GM19452 (cell line): ENCODE results near the gene SAA4.
"Not testable (repeated sequence)": the region's sequence is repeated elsewhere in the genome, so short reads cannot be mapped to it uniquely, and the experiment has no call there.

Experiments used
- ATAC-seq: cut with Tn5 transposase; IDR thresholded peaks from one replicate; pipeline ENCODE4 v1.9.1; 2021; ENCODE audit not compliant: unreplicated experiment

SAA4 gene

GRCh38 chr11:18247191-18247581 is 10.6 kb upstream of the SAA4 start:
- ATAC-seq: not testable (repeated sequence)

- peak; percentile 75 for ATAC-seq
These were observed 10.0 kb upstream of the SAA4 start for GRCh38 chr11:18246379-18247190.

DNA sequence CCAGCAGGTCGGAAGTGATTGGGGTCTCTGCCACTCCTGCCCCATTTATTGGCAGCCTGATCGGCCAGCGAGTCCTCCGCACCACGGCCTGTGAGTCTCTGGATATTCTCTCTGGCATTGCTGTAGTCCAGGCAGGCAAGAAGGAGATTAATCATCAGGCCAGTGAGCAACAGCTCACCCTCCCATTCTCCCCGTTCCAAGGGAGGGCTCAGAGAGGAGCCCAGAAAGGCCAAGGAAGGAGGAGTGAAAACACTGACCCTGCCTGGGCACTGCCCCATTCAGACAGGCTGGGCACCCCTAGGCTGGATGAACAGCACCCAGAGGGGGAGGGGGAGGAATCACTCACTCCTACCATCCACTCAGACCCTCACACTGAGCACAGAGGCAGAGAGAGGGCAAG is 8.8 kb upstream of the SAA4 start:
- no peak for ATAC-seq

DNA sequence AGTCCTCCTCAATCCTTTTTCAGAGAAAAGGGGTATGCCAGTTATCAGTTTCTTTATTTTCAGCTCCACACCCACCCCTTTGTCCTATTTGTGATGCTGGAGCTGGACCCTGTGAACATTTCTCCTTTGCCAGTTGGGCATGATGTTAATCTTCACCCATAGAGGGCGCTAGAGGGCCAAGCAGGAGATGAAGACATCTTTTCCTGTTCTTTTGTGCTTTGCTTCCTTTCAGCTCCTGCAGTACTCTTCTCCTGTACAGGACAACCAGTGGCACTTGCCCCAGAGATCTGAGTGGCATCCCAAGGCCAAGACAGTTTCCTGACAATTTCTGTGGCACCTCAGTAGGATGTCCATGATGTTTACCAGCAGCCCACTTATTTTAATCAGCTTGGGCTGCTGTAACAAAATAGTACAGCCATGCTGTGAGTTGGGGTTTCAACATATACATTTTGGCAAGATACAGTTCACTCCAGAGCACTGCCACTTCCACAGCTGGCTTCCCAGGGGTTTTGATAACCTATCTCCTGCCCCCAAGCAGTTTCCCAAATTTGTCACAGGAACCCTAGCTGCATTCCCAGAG is 7.3 kb upstream of the SAA4 start:
- ATAC-seq: no peak

- no peak for ATAC-seq
These were observed 3.1 kb upstream of the SAA4 start for GRCh38 chr11:18239655-18240054.

DNA sequence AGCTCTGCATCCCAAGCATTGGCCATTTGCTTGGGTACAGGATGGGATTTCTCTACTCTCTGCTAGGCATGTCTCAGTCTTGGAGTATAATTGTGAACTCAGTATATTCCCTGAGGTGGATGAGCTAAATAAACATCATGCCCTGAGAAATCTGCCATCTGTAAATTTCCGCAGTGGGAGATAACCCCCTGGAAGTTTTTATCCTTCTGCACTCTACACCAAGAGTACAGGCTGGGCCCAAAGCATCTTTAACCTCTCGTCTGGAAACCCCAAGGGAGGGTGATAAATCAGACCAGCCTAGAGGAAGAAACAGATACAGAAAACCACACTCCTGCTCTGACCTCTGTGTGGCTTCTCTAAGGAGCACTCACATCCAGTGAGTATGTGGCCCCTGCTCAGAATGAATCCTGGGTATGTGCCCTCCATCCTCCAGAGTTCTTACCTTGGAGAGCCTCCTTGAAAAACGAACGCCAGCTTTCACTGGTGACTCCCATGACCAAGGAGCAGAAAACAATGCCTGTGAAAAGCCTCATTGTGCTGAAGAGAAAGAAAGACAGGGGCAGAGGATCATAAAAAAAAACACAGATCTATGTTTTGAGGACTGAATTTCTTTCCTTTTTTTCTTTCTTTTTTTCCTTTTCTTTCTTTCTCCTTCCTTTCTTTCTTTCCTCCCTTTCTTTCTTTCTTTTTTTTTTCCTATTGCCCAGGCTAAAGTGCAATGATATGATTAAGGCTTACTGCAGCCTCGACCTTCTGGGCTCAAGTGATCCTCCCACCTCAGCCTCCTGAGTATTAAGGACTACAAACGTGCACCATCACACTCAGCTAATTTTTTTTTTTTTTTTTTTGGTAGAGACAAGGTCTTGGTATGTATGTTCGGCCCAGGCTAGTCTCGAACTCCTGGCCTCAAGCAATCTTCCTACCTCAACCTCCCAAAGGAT is 938 bp downstream of the SAA4 start:
- ATAC-seq: no peak

DNA sequence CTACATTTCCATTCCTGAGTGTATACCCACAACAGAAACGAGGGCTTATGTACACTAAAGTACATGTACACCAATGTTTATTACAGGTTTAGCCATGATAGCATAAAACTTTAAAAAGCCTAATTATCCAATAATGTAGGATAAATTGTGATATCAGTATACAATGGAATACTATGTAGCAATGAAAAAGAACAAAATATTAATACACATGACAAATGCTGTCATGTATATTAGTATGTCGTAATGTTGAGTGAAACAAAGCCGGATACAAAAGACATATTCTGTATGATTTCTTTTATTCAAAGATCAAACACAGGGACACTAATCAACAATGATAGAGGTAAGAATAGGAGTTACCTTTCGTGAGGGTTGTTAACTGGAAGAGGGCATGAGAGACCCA is 2.7 kb downstream of the SAA4 start:
- no peak for ATAC-seq

DNA sequence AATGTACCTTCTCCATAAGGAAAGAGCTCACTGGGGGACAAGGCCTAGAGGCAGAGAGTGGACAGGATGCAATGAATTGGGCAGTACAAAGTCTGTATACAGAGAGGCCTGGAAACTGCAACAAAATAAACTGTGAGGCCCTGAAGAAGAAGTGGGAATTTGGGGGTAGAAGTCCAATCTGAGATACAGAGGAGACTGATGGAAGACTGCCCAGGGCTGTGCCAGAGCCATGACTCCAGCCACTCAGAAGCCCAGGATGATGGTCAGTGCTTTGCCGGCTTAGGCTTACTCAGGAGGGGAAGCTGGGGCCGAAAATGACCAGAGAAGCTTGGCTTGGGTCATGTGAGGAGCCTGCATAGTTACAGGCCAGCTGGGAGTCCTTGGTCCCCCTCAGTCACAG is 5.7 kb downstream of the SAA4 start:
- no peak for ATAC-seq

DNA sequence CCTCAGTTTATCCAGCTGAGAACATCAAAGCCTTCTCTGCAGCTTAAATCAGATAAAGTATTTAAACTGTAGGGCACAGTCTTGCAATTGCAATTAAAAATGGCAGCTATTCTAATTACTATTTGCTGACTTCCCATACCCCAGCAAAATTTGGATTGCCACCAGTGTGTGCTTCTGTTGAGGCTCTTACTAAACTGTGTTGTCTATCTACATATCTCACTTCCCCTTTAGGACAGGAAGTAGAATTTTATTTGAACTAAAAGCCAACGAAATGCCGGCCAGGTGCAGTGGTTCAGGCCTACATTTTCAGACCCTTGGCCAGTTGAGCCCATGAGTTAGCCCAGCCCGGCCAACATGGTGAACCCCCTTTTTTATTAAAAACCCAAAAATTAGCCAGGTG is 7.1 kb downstream of the SAA4 start:
- peak; percentile 96 for ATAC-seq

DNA sequence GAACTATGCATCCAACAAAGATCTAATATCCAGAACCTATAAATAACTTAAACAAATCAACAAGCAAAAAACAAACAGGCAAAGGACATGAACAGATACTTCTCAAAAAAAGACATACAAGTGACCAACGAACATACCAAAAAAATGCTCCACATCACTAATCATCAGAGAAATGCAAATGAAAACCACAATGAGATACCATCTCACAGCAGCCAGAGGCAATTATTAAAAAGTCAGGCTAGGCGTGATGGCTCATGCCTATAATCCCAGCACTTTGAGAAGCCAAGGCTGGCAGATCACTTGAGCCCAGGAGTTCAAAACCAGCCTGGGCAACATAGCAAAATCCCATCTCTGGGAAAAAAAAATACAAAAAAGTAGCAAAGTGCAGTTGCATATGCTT is 10.7 kb downstream of the SAA4 start:
- ATAC-seq: no peak

- no peak for ATAC-seq
These were observed 12.8 kb downstream of the SAA4 start for GRCh38 chr11:18223591-18224387.

- ATAC-seq: no peak
These were observed 13.7 kb downstream of the SAA4 start for GRCh38 chr11:18222814-18223421.

DNA sequence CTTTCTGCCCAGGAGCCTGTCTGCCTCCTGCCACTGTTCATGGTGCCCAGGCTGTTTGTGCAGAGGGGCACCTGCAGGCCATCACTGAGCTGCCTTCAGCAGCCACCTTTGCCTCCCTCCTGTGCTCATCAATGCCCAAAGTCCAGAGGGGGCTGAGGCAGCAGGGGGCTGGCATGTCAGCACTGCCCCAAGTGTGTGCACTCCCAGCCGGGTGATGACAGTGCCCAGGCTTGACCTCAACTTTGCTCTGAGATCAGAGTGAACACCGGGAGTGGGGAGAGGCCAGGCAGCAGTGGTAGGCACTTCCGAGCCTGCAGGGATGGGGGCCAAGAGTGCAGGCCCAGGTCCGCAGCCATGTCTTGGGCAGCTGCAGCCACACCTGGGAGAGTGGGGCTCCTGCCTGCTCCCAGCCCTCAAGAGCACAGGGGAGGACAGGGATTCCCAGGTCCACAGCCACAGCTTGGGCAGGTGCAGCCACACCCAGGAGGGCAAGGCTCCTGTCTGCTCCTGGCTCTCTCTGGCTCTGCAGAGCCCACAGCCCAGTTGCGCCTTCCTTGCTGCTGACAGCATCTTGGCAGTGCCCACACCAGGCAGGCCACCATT is 15.2 kb downstream of the SAA4 start:
- no peak for ATAC-seq

GRCh38 chr11:18209058-18209457 is 27.5 kb downstream of the SAA4 start:
- ATAC-seq: no peak

DNA sequence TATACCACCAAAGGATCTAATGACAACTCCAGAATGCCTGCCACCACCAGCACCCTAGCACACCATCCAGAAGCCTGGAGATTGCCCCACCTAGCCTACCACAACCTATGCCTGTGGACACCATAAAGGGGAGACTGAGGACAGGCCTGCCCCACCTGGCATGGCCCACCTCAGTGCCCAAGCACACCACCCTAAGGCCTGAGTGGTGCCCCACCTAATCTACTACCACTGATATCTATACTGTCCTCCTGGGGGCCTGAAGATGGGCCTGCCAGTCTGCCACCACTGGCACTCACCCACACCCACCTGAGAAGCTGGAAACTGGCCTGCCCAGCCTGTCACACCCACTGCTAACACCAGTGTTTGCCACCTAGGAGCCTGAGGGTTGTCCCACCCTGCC is 31.8 kb downstream of the SAA4 start:
- no peak for ATAC-seq

GRCh38 chr11:18204220-18204619 is 32.4 kb downstream of the SAA4 start:
- ATAC-seq: no peak

GRCh38 chr11:18203723-18204122 is 32.9 kb downstream of the SAA4 start:
- no peak for ATAC-seq

DNA sequence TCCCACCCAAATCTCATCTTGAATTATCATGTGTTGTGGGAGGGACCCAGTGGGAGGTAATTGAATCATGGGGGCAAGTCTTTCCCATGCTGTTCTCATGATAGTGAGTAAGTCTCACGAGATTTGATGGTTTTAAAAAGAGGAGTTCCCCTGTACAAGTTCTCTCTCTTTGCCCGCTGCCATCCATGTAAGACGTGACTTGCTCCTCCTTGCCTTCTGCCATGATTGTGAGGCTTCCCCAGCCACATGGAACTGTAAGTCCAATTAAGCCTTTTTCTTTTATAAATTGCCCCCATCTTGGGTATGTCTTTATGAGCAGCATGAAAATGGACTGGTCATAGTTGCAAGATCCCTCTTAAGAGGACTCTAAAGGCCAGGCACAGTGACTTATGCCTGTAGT is 38.9 kb downstream of the SAA4 start:
- not testable (repeated sequence) for ATAC-seq

DNA sequence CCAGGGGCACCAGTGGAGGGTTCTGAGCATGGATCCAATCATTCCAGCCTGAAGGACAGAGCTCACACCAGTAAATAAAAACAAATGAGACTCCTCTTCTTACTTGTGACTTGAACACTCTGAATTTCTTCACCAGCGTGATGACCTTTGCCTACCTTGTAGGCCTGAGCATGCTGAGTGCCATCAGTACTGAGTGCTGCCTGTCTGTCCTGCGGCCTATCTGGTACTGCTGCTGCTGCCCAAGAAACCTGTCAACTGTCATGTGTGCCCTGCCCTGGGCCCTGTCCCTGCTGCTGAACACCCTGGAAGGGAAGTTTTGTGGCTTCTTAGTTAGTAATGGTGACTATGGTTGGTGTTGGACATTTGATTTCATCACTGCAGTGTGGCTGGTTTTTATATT is 40.1 kb downstream of the SAA4 start:
- no peak for ATAC-seq

GRCh38 chr11:18193010-18193409 is 43.6 kb downstream of the SAA4 start:
- ATAC-seq: no peak
